HG02571 (cell line): Measurements from ENCODE around the gene FAM120A.

Source experiments
- ATAC-seq: cut with Tn5 transposase; IDR thresholded peaks from one replicate; pipeline ENCODE4 v1.9.1; 2021; ENCODE audit warnings: mild to moderate bottlenecking, moderate library complexity; ENCODE audit not compliant: unreplicated experiment

FAM120A gene

GRCh38 chr9:93470391-93470790 is 18.9 kb downstream of the FAM120A start:
- ATAC-seq, result no peak

DNA sequence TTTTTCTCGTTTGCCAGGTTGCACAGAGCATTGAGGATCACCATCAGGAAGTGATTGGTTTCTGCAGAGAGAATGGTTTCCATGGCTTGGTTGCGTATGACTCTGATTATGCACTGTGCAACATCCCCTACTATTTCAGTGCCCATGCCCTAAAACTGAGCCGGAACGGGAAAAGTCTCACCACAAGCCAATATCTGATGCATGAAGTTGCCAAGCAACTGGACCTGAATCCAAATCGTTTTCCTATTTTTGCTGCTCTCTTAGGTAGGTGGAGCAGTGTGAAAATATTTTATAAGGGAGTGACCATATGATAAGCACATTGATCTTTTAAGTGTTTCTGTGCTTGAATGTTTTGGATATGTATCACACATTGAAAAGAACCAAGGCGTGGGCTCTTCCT is 19.6 kb downstream of the FAM120A start:
- no peak for ATAC-seq

DNA sequence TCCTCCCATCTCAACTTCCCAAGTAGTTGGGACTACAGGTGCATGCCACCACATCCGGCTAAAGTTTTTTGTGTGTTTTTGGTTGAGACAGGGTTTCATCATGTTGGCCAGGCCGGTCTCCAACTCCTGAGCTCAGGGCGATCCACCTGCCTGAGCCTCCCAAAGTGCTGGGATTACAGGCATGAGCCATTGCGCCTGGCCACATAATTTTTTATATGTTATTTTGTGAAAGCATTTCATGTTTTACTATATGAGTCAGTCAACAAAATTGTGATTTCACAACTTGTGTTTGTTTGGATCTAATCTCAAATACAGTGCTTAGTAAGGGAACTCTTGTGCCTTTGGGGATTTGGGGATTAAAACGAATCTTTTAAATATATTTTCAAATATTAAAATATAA is 21.9 kb downstream of the FAM120A start:
- ATAC-seq, result no peak

- ATAC-seq, result no peak
Observed at GRCh38 chr9:93475108-93475507, 23.6 kb downstream of the FAM120A start.

DNA sequence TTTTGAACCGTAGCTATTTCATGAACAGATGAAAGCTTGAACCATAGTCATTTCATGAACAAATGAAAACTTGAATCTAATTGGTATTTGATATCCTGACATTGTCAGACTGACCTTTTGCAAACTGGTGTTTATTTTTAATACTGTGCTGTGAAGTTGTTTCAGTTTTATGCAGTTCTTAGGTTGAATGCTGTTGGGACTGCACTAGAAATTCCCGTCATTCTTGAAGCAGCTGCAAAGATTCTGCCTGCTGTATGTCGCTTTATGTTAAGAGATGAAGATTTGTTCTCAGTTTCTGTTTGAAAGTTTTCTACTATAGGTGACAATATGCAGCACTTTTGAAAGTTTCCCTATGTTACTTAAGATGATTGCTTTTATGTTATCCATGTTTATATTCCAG is 24.4 kb downstream of the FAM120A start:
- no peak for ATAC-seq

GRCh38 chr9:93476924-93477323 is 25.4 kb downstream of the FAM120A start:
- ATAC-seq, result no peak

GRCh38 chr9:93477397-93477796 is 25.9 kb downstream of the FAM120A start:
- no peak for ATAC-seq

GRCh38 chr9:93479726-93480125 is 28.2 kb downstream of the FAM120A start:
- ATAC-seq, result no peak

- no peak for ATAC-seq
Observed at GRCh38 chr9:93480262-93480661, 28.8 kb downstream of the FAM120A start.

DNA sequence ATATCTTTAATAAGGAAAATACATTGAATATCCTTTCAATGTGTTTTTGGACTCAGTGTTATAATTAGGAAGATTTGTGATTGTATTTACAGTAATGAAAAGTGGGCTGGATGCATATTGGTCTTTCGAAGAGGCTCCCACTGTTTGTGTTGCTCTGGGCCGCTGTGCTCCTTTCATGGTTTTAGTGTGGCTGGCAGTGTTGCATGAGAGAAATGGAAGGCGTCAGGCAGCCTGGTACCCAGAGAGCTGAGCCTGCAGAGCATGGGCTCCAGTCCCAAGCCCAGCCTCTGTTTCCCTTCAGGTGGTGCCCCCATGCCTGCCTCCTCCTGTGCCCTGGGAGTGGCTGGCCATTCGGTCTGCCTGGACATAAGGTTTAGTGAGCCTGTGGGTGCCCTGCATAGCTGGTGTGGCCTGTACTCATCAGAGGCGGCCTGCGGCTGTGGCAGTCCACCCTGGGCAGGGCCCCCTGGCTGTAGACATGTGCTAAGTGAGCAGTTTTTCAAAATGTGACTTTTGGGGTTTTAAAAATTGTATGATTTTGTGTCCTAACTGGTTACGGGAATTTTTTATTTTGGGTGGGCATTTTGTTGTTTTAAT is 29.3 kb downstream of the FAM120A start:
- no peak for ATAC-seq

DNA sequence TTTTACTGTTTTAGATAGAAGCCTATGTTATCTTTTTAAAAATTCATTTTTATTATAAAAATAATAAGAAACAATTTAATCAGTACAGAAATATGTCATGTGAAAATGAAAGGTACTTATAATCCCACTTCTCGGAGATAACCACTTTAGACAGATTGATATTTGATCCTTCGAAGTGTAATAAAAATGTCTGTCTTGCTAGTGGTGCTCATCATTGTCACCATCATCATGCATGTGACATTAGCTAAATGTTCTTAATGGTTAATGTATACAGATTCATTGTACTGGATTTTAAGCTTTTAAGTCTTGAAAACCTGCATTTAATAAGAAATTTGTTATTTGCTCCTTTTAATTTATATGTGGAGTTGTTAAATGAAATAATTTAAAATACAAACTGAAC is 32.0 kb downstream of the FAM120A start:
- ATAC-seq, result no peak

DNA sequence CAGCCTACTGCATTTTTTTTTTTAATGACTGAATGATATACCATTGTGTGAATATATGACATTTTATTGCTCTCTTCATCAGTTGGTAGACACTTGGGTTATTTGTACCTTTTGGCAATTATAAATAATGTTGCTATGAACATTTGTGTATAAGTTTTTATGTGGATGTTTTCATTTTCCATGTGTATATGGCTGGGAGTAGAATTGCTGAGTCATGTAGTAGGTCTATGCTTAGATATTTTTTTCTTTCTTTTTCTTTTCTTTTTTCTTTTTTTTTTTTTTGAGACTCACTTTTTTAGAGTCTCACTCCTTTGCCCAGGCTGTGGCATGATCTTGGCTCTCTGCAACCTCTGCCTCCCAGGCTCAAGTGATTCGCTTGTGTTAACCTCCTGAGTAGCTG is 34.8 kb downstream of the FAM120A start:
- ATAC-seq, result no peak

- no peak for ATAC-seq
Observed at GRCh38 chr9:93488244-93488643, 36.8 kb downstream of the FAM120A start.

GRCh38 chr9:93491593-93492232 is 40.2 kb downstream of the FAM120A start:
- ATAC-seq, result no peak

- no peak for ATAC-seq
Observed at GRCh38 chr9:93492327-93492726, 40.8 kb downstream of the FAM120A start.

DNA sequence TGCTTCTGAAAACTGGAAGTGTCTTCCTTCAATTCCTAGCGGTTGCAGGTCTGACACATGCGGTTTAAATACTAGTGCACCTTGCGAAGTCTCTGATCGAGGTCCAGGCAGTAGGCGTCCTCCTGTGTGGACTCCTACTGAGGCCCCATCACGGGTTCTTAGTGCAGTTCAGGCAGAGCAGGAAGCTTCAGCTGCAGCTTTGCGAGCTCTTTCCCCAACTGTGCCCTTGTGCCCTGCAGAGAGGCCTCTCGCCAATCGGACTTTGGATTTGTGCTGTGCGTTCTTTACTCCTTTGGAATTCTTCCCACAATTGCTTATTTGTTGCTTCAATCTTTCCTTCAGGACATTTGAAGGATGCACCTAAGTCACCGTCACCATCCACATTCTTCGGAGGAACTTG is 42.5 kb downstream of the FAM120A start:
- no peak for ATAC-seq

- no peak for ATAC-seq
Observed at GRCh38 chr9:93496285-93496684, 44.8 kb downstream of the FAM120A start.

- ATAC-seq, result no peak
Observed at GRCh38 chr9:93500571-93501298, 49.2 kb downstream of the FAM120A start.

GRCh38 chr9:93501406-93501805 is 49.9 kb downstream of the FAM120A start:
- no peak for ATAC-seq

DNA sequence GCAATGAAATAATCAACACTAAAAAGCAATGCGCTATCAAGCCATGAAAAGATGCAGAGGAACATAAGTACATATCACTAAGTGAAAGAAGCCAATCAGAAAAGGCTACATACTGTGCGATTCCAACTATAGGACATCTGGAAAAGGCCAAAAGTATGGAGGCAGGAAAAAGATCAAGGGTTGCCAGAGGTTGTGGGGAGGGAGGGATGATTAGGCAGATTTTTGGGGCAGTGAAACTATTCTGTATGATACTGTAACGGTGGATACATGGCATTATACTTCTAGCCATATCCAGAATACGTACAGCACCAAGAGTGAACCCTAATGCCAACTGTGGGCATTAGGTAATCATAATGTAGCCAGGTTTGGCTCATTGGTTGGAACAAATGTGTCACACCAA is 51.9 kb downstream of the FAM120A start:
- ATAC-seq, result no peak

GRCh38 chr9:93505541-93506132 is 54.2 kb downstream of the FAM120A start:
- ATAC-seq, result no peak

- no peak for ATAC-seq
Observed at GRCh38 chr9:93507768-93508167, 56.3 kb downstream of the FAM120A start.
